CD4-positive, alpha-beta T cell treated with Interleukin-6 at 100 ng/mL for 8 hours (primary cell): ENCODE measurements around the gene ARID2.

Experiments used
- DNase-seq: peaks from one replicate; pipeline ENCODE4 v3.0.0-alpha.2; 2020; ENCODE audit warnings: mixed read lengths, low spot score

The ARID2 gene

DNA sequence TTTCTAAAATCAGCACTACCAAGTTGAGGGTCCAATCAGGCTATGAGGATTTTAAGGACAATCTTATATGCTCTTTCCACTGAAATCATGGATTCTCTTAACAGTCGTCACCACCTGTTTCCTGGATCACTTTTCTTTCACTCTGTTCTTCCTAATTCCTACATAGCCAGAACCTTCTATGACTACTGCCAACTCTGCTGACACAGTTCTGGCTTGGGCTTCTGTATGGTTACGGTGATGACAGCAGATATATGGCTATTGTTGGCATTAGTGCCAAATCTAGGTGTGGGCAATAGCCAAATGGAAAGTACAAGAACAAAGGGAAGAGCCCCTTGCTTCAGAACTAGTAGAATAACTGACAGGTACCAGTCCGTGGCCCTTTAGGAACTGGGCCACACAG lies 124.0 kb downstream of the ARID2 start:
- no peak for DNase-seq

DNA sequence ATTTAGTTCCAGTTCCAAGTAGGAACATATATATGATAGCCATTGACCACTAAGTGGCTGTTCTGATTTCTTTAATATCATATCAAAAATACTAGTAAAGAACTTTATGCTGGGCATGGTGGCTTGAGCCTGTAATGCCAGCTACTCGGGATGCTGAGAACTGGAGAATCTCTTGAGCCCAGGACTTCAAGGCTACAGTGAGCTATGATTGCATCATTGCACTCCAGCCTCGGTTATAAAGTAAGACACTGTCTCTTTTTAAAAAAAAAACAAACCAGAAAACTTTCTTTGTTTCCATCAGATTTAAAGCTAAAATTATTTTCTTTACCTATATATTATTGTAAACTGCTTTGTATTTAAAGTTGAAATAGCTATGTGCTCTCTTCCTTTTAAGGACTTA lies 133.8 kb downstream of the ARID2 start:
- DNase-seq, result no peak

- no peak for DNase-seq
These were observed 136.8 kb downstream of the ARID2 start for GRCh38 chr12:45866299-45866698.

- DNase-seq, result no peak
These were observed 142.9 kb downstream of the ARID2 start for GRCh38 chr12:45872446-45872845.

GRCh38 chr12:45877069-45877468 lies 147.6 kb downstream of the ARID2 start:
- DNase-seq, result no peak

- DNase-seq, result peak; percentile 28
These were observed 149.2 kb downstream of the ARID2 start for GRCh38 chr12:45878630-45879255.

GRCh38 chr12:45879363-45879895 lies 149.9 kb downstream of the ARID2 start:
- no peak for DNase-seq

GRCh38 chr12:45880533-45880932 lies 151.0 kb downstream of the ARID2 start:
- DNase-seq, result no peak

DNA sequence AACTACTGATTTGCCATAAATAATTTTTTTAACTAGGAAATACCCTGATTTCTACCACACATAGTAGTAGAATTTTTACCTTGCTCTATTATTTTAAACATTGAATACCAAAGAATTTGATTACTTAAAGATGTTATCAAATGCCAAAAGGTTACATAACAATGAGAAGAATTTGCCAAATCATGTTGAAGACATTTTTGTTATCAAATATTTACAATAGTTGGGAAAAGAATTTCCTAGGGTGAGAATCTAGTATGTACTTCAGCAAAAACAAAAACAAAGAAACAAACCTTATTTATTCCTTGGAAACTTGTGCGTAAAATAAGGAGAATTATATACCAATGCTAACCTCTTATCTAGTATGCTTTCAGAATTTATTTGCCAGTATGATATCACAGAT lies 153.7 kb downstream of the ARID2 start:
- no peak for DNase-seq

DNA sequence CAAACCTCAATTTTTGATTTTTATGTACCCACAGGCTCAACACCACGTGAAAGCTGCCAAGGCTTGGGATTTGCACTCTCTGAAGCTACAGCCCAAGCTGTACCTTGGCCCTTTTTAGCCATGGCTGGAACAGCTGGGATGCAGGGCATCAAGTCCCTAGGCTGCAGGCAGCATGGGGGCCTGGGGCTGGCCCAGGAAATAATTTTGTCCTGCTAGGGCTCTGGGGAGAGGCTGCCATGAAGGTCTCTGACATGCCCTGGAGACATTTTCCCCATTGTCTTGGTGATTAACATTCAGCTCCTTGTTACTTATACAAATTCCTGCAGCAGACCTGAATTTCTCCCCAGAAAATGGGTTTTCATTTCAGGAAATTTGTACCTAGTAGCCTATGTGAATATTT lies 157.2 kb downstream of the ARID2 start:
- no peak for DNase-seq

GRCh38 chr12:45887544-45887943 lies 158.0 kb downstream of the ARID2 start:
- no peak for DNase-seq

GRCh38 chr12:45890276-45890675 lies 160.8 kb downstream of the ARID2 start:
- no peak for DNase-seq

DNA sequence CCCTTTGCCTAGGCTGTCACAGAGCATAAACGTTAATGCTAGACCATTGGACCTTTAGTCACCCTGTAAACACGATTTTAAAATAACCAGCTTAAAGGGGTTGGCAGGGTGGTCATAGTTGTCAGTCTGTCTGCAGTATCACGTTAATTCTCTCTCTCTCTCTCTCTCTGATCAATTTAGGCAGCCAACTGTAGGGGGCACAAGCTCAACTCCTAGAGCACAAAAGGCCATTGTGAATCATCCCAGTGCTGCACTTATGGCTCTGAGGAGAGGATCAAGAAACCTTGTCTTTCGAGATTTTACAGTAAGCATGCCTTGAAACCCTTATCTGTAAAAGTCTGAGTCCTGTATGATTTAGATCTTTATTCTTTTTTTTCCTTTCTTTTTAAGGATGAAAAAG lies 163.7 kb downstream of the ARID2 start:
- no peak for DNase-seq

GRCh38 chr12:45895961-45896360 lies 166.5 kb downstream of the ARID2 start:
- no peak for DNase-seq

DNA sequence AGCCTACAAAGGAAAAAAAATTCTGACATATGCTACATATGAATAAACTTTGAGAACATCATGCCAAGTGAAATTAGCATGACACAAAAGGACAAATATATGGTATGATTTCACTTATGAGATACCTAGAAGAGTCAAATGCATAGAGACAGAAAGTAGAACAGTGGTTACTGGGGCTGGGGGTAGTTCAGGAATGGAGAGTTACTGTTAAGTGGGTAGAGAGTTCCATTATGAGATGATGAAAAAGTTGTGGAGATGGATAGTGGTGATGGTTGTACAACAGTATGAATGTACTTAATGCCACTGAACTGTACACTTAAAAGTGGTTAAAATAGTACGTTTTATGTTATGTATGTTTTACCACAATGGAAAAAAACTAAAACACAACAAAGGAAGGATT lies 168.6 kb downstream of the ARID2 start:
- DNase-seq, result no peak

GRCh38 chr12:45907955-45908354 lies 178.4 kb downstream of the ARID2 start:
- no peak for DNase-seq

- no peak for DNase-seq
These were observed 179.7 kb downstream of the ARID2 start for GRCh38 chr12:45909041-45909713.

GRCh38 chr12:45912774-45913173 lies 183.3 kb downstream of the ARID2 start:
- no peak for DNase-seq

- no peak for DNase-seq
These were observed 184.1 kb downstream of the ARID2 start for GRCh38 chr12:45913631-45914030.

- no peak for DNase-seq
These were observed 184.6 kb downstream of the ARID2 start for GRCh38 chr12:45914090-45914489.

DNA sequence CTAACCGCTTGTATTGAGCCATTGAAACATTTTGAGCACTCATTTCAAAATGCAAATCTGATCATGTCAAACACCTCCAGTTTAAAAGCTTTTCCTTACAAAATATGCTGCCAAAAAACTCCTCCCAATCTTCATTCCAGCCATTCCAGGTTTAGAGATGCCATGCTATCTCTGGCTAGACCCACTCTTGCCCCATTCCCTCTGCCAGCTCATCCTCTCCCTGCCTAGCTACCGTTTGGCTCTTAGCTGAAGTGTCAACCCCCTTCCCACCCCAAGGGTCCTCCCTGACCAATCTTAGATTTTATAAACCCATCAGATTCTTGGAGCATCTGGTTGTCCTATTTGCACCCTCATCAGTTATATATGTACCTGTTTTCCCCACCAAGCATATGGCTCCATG lies 185.9 kb downstream of the ARID2 start:
- DNase-seq, result no peak

DNA sequence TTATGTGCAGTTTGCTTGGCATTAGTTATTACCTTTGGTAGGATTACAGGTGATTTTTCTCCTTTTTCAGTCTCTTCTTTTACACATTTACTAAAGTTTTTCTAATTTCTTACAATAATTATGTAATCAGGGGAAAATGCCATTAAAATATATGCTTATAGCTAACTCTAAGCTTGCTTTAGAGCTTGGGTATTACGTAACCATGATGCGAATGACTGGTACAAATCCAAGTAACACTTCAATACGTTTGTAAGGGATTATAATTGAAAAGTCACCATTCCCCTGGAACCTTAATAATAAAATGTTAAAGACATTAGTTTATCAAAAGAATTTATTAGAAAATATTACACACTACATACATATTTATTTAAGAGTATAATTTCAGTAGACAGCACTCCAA lies 189.3 kb downstream of the ARID2 start:
- no peak for DNase-seq

DNA sequence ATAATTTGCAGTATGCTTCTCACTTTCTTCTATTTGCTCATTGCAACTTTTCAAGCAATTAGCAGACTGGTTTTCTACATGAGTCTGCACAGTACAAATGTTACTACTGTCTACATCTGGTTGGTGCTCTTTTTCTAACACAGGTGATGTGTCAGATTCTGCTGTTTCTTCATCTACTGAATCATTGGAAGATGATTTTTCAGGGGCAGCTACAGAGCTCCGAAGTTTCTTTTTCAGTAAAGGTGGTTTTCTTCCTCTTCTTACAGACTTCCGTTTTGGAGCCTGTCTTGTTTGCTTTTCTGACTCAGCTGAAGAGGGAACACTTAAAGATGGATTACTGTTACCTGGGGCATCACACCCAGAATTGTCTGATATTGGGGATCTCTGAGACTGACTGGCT lies 198.8 kb downstream of the ARID2 start:
- DNase-seq, result no peak

DNA sequence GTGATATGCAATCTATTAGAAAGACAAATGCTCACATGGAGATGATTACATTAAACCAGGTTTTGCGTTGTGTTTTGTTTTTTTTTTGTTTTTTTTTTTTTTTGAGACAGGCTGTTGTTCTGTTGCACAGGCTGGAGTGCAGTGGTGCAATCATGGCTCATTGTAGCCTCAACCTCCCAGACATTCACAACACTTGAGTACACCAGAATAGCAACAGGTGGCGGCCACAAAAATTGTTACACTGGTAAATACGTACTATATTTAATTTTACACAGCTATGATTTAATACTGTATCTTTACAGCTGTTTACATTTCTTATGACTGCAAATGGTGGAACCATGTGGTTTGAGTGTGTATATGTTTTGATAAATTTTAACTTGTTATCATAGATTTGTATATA lies 200.9 kb downstream of the ARID2 start:
- DNase-seq, result no peak
